H54 (cell line): ENCODE results near the gene GABRR2.
"Not testable (repeated sequence)": the region's sequence is repeated elsewhere in the genome, so short reads cannot be mapped to it uniquely, and the experiment has no call there.

ENCODE experiments used
- DNase-seq: peaks from one replicate; pipeline ENCODE4 v3.0.0; 2011; ENCODE audit warnings: low spot score, mixed read lengths; ENCODE audit not compliant: insufficient read length
- FAIRE-seq: peaks from 3 replicates; lab custom pipeline; 2011; peaks lifted over from hg19 to GRCh38; lab: Jason Lieb, UNC
- POLR2A ChIP-seq: IDR thresholded peaks from 2 replicates; pipeline ENCODE4 v1.6.1; 2011; ENCODE audit warnings: low read depth, mild to moderate bottlenecking, low read length

The GABRR2 gene

GRCh38 chr6:89311853-89312531, 3.1 kb downstream of the GABRR2 start:
- FAIRE-seq (peak; percentile 83), DNase-seq (peak; percentile 23)
- TF ChIP-seq POLR2A = no peak

GRCh38 chr6:89311530-89311852, 3.6 kb downstream of the GABRR2 start:
- no peak for TF ChIP-seq POLR2A
- no peak for FAIRE-seq
- no peak for DNase-seq

GRCh38 chr6:89310929-89311328, 4.2 kb downstream of the GABRR2 start:
- DNase-seq (peak; percentile 66), FAIRE-seq (peak; percentile 75)
- TF ChIP-seq POLR2A = no peak

- FAIRE-seq (no peak), DNase-seq (no peak)
- no peak for TF ChIP-seq POLR2A
Measured at GRCh38 chr6:89308525-89309395, 6.3 kb downstream of the GABRR2 start.

GRCh38 chr6:89304517-89304916, 10.6 kb downstream of the GABRR2 start:
- FAIRE-seq, DNase-seq: not testable (repeated sequence)

- FAIRE-seq (no peak), DNase-seq (no peak)
- no peak for TF ChIP-seq POLR2A
Measured at GRCh38 chr6:89302936-89303335, 12.2 kb downstream of the GABRR2 start.

- DNase-seq (no peak), FAIRE-seq (no peak)
- no peak for TF ChIP-seq POLR2A
Measured at GRCh38 chr6:89302195-89302770, 12.8 kb downstream of the GABRR2 start.

GRCh38 chr6:89301586-89302194, 13.4 kb downstream of the GABRR2 start:
- no peak for DNase-seq
- FAIRE-seq = no peak
- TF ChIP-seq POLR2A = no peak

- no peak for TF ChIP-seq POLR2A
- FAIRE-seq = peak; percentile 23
Measured at GRCh38 chr6:89299466-89299850, 15.6 kb downstream of the GABRR2 start.

GRCh38 chr6:89298680-89299465, 16.2 kb downstream of the GABRR2 start:
- DNase-seq (peak; percentile 22), FAIRE-seq (peak; percentile 86)
- no peak for TF ChIP-seq POLR2A

More at GRCh38 chr6:89299466-89299850, 15.6 kb downstream of the GABRR2 start:
- peak; percentile 28 for DNase-seq

- DNase-seq (peak; percentile 65), FAIRE-seq (peak; percentile 92)
- TF ChIP-seq POLR2A = no peak
Measured at GRCh38 chr6:89297695-89298351, 17.3 kb downstream of the GABRR2 start.

GRCh38 chr6:89295981-89296380, 19.1 kb downstream of the GABRR2 start:
- no peak for TF ChIP-seq POLR2A
- DNase-seq (no peak), FAIRE-seq (no peak)

GRCh38 chr6:89295116-89295515, 20.0 kb downstream of the GABRR2 start:
- DNase-seq, FAIRE-seq: not testable (repeated sequence)
